Activated CD8-positive, alpha-beta memory T cell treated with anti-CD3 and anti-CD28 coated beads, Interleukin-2, amount 50 U/mL, for 1 hour (primary cell): ENCODE results near the gene DNAH8.

Experiments used
- DNase-seq: peaks from one replicate; pipeline ENCODE4 v3.0.0-alpha.2; 2020; ENCODE audit errors: extremely low read depth

The DNAH8 gene, protein sequence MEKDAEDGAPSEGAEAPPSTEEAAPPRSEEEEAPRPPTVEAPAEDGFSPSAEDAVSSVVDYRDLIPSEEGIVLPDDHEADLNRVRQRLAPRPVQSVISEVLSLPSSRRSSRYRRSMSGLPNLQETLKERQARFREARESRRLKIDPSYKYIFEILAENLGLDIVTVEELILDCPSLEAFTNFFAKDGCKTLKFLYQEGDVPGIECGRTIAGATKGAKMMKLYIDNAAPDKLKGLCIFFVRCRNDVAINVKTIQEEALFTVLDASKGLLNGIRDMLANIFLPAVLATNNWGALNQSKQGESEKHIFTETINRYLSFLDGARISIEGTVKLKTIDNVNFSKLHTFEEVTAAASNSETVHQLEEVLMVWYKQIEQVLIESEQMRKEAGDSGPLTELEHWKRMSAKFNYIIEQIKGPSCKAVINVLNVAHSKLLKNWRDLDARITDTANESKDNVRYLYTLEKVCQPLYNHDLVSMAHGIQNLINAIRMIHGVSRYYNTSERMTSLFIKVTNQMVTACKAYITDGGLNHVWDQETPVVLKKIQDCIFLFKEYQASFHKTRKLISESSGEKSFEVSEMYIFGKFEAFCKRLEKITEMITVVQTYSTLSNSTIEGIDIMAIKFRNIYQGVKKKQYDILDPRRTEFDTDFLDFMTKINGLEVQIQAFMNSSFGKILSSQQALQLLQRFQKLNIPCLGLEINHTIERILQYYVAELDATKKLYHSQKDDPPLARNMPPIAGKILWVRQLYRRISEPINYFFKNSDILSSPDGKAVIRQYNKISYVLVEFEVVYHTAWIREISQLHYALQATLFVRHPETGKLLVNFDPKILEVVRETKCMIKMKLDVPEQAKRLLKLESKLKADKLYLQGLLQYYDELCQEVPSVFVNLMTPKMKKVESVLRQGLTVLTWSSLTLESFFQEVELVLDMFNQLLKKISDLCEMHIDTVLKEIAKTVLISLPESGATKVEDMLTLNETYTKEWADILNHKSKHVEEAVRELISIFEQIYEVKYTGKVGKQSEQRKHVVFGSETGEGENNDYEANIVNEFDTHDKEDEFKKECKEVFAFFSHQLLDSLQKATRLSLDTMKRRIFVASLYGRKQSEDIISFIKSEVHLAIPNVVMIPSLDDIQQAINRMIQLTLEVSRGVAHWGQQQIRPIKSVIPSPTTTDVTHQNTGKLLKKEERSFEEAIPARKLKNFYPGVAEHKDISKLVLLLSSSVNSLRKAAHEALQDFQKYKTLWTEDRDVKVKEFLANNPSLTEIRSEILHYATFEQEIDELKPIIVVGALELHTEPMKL (N-terminal part only)

DNA sequence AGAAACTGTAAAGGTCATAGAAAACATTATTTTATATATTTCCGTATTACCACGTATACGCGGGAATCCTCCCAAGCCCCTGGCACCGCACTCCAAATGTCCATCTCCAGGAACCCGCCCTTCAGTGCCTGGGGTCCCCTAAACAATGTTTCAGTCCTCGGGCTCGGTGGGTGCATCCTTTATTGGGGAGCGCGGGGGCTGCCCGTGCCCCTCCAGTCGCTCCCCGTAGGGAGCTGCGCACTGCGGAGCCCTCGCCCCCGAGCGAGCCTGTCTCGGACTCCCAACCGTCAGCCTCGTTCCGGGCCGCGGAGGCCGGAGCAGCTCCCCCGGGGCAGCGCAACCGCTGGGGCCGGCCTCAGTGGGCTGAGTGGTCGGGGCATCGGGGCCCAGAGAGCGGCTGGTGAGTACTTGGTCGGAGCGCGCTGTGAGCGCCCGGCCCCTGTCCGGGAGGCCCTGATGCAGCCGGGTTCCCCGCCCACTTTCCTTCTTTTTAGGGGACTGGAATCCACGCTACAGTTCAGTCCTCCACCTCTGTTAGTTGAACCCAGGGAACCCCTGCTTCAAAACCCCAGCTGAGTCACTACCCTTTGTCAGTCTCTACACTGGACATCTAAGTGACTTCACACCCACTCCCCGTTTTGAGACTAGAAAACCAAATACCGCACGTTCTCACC is at the start of gene DNAH8:
Gene DNAH8 (plus strand): TSS at position 296 of the 674 bp plus-strand sequence. CDS start 7,499 bp downstream, outside the sequence.
- DNase-seq: no peak

DNA sequence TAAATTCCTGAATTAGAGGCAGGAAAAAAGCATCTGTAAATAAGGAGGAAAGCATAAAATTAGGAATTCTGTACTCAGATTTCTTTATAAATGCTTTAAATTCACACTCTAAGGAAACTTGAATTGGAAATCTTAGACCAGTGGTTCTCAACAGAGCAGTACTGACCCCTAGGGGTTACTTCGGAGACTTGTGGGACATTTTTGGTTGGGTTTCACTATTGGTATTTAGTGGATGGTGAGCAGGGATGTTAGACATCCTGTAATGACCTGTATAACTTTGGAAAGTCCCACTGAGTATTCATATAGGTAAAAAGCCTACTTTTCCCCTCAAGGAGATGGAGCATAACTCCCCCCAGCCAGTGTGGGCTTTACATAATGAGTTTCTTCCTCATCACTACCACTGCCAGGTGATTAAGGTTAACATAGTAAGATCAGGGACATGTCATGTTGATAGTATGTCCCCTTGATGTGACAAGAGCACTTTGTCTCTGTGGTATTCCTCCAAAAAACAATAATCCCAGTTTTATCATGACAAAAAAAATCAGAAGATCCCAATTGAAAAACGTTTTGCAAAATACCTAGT is 43.1 kb upstream of the DNAH8 start:
- no peak for DNase-seq

DNA sequence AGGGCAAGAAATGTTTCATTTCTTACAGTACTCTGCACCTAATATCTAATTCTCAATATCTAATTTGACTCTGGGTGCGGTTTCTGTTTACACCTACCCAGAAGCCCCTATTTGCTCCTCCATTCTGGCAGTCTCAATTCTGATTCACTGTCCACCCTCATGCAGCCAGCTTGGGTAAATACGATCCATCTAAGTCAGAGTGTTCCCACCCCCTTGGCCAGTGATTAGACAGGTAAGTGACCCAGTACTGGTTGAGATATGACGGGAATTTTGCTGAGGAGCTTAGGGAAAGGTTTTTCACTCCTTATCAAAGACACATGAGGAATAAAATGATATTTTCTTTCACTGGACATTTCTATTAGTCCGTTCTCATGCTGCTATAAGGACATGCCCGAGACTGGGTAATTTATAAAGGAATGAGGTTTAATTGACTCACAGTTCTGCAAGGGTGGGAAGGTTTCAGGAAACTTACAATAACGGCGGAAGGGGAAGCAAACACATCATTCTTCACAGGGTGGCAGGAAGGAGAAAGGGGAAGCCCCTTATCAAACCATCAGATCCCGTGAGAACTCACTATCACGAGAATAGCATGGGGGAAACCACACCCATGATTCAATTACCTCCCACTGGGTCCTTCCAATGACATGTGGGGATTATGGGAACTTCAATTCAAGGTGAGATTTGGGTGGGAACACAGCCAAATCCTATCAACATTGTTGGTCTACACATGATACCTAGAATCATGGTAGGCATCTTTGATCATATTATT is 41.5 kb upstream of the DNAH8 start:
- no peak for DNase-seq

GRCh38 chr6:38676236-38676973 is 38.7 kb upstream of the DNAH8 start:
- no peak for DNase-seq

DNA sequence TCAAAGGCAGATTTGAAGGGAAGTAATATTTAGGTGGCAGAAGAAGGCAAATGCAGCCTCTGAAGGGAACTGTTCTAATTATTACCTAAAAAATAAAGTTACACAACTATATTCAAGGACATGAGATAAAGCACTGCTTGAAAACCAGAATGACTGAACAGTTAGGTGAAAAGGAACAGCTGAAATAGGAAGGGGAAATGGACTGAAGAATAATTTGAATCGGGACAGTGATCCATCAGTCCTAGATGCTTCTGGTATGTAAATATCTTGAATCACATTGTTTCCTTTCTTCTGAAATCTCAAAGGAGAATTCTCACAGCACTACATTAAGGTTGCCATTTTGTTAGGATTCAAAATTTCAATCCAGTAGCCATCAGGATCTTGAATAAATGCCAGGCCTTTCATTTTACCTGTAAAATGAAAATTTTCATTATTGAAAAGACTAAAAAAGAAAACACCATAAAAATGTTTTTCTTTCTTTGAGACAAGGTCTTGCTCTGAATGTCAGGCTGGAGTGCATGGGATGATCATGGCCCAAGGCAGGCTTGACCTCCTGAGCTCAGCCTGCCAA is 38.1 kb upstream of the DNAH8 start:
- no peak for DNase-seq

DNA sequence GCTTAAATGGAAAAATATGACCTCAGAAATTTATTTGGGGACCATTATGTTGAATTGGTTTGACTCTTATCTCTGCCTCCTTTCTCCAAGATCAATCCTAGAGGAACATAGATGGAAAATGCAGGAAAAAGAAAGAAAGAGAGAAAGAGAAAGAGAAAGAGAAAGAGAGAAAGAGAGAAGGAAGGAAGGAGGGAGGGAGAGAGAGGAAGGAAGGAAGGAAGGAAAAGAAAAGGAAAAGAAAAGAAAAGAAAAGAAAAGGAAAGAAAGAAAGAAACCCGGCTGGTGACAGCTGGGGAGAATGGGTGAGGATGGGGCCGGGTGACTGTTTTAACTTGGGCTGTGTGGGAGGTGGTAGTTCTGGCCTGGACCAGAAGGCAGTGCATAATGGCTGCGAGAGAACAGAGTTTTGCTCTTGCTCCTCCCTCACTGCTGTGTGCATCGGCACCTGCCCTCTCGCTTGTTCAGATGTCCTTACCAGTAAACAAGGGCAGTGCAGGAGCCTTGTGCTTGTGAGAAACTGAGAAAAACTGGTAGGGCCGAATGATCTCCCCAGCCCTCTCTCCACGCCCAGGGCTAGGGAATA is 36.8 kb upstream of the DNAH8 start:
- DNase-seq: no peak

DNA sequence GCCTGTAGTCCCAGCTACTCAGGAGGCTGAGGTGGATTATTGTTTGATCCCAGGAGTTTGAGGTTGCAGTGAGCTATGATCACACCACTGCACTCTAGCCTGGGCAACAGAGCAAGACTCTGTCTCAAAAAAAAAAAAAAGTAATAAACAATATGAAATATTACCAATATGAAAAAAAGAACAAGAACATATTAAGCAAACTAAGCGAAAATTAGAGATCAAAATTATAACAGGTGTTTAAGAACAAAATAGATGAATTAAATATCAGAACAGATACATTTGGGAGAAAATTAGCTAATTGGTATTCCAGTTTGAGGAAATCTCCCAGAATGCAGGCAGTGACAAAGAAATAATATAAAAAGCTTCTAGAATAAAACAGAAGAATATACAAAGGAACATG is 35.4 kb upstream of the DNAH8 start:
- DNase-seq: no peak

DNA sequence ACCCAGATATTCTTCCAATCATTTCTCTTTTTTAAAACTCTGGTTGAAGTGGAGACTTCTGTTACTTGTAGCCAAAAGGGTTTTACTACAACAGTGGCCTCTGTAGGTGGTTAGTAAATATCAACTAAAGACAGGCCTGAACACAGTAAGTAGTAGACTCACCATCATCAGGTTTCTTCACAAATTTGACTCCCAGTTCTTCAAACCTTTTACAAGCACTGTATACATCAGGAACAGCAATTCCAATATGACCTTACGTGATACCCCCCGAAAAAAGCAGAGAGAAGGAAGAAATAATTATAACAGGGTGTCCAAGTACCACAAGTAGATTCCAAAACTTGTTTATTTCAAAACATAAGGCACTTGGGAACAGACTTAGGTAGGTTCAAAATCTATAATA is 33.3 kb upstream of the DNAH8 start:
- DNase-seq: no peak

GRCh38 chr6:38684237-38684636 is 30.9 kb upstream of the DNAH8 start:
- no peak for DNase-seq

GRCh38 chr6:38684904-38685303 is 30.2 kb upstream of the DNAH8 start:
- DNase-seq: no peak

- DNase-seq: no peak
Observed at GRCh38 chr6:38686270-38687042, 28.7 kb upstream of the DNAH8 start.

DNA sequence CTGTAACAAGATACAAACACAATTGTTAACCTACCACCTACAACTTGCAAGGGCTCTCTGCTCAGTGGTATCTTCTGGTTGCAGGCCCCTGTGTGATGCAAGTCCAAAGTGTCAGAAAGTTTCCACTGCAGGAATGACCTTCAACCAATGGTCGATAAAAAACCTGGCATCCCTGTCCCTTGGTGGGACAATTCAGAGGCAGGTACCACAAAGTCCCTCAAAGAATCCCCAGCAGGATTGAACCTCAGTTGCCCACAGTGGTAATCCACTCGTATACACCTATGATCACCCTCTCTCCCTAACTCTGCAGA is 28.1 kb upstream of the DNAH8 start:
- no peak for DNase-seq

GRCh38 chr6:38687549-38687948 is 27.6 kb upstream of the DNAH8 start:
- DNase-seq: no peak

DNA sequence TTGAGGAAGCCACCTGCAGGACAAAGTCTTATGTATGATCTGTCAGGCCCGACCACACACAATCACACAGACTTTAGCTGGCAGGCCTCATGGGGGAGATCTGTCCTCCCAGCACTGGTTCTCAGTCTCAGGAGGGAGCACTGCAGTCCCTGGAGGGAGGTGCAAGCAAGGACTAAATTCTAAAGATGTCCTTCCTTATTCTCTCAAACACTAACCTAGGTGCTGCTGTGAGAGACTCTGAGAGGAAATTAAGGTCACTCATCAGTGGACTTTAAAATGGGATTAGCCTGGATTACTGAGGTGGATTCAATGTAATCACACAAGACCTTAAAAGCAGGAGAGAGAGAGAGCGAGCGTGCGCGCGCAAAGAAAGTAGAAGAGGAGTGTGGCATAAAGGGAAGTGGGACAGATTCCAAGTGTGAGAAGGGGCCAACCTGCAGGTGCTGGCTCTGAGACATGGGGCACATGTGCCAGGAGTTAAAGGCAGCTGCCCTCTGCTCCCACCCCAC is 26.5 kb upstream of the DNAH8 start:
- no peak for DNase-seq

DNA sequence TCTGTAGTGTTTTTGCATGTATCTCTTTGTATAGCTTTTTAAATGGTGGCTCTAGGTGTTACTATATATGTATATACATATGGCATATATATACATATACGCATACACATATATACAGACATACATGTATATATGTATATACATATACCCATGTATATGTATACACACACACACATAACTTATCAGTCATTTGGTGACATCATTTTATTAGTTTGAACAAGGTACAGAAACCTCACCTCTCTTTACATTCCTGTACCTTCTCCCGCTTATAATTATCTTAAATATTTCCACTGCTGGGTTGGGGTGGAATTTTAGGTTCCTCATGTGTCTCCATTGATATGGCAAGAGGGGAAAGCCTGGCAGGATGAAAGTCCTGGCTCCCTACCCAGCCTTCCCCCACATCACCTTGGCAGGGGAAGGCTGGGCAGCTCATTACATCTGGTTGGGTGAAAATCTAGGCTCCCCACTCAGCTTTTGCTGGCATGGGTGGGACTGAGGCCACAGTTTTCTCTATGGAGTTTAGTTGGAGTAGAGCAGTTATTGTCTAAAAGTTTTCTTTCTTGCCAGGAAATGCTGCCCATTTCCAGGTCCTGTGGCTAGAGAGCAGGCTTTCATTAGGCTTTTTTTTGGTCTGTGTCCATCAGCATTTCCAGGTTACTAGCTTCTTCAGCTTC is 19.7 kb upstream of the DNAH8 start:
- no peak for DNase-seq

GRCh38 chr6:38695933-38696332 is 19.2 kb upstream of the DNAH8 start:
- no peak for DNase-seq

DNA sequence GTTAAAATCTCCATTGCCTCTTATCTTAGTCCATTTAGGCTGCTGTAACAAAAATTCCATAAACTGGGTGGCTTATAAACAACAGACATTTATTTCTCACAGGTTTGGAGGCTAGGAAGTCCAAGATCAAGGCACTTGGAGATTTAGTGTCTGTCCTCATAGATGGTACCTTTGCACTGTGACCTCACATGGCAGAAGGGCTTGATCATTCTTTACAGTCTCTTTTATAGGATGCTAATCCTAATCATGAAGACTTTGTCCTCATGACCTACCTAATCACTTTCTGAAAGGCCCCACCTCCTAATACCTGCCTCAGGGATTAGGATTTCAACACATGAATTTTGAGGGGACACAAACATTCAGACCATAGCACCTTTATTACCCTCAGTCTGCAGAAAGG is 18.8 kb upstream of the DNAH8 start:
- no peak for DNase-seq

DNA sequence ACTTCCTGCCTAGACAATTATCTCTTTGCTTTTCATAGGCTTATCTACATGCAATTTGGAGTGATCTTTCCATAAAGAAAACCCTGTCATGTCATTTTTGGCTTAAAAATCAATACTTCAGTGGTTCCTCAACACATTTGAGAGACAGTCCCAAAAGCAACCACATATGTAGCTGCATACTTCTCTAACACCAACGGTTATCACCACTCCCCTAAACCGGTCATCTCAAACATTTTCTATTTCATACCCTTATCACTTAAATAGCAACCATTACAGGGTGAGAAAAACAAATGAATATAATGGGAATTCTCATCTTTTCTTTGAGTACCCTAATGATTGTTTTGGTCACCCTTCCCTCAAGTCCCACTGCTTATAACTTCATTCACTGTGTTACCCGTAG is 17.3 kb upstream of the DNAH8 start:
- DNase-seq: no peak
